ENCODE measurements around the gene NDUFB3. TPM values are rescaled to one million over a fixed set of nuclear protein-coding genes. Genes with fewer than 3 reads are reported as not detected.
A peak's percentile ranks its signal among the peaks of the same experiment; 100 is the strongest.
"Not testable (repeated sequence)": the region's sequence is repeated elsewhere in the genome, so short reads cannot be mapped to it uniquely, and the experiment has no call there.

Gene NDUFB3
- 100 to 1,000 TPM; 100 to 145 (median 134) TPM for total RNA-seq
- long read RNA-seq, donor 1, transcript NDUFB3-201 (3 exons, 755 nt), result major isoform, 43 of 46 reads
- long read RNA-seq, donor 1, partial matches to known transcripts, result 0 of 46 reads
- long read RNA-seq, donor 1, other reads (novel, unspliced or antisense), result 3 of 46 reads
- long read RNA-seq, donor 2, transcript NDUFB3-201 (3 exons, 755 nt), result major isoform, 73 of 87 reads
- long read RNA-seq, donor 2, partial matches to known transcripts, result 7 of 87 reads
- long read RNA-seq, donor 2, other reads (novel, unspliced or antisense), result 1 of 87 reads

- DNase-seq (peak; percentile 94 to 95 (median 95)), ATAC-seq (peak; percentile 99)
- Histone ChIP-seq H3K9me3 (no peaks in the 10 kb centered on the region), H3K4me3 (peak within 1 kb of the TSS; percentile 86), H3K36me3 (ENCODE audit: low read depth) (no peaks in the 10 kb centered on the region), H3K4me1 (ENCODE audit: low read depth) (peaks cover 26% of the 10 kb centered on the region)
- TF ChIP-seq CTCF (IDR thresholded peaks at IDR 0.05), result no peak
- intact Hi-C loops (cut with DNase I, micrococcal nuclease), result no loop called here
Observed at GRCh38 chr2:201071479-201072200, at the start of gene NDUFB3, which contains the start of gene HYCC2. Gene NDUFB3 (plus strand): TSS chr2:201072001. CDS start chr2:201078883, 6,882 bp downstream. Gene HYCC2 (minus strand): TSS chr2:201071671. CDS start chr2:201024009, 47,662 bp downstream.

GRCh38 chr2:201024518-201024917, 47.3 kb upstream of the NDUFB3 start:
- ATAC-seq (peak; percentile 71), DNase-seq (no peak)
- no peak overlapping the region for H3K4me3 ChIP-seq
- peaks cover 29% of the 10 kb centered on the region for H3K4me1 ChIP-seq (ENCODE audit: low read depth)
- no peaks in the 10 kb centered on the region for H3K36me3 ChIP-seq (ENCODE audit: low read depth)
- TF ChIP-seq CTCF (IDR thresholded peaks at IDR 0.05), result no peak
- no peaks in the 10 kb centered on the region for H3K9me3 ChIP-seq
- intact Hi-C loops (cut with DNase I, micrococcal nuclease), result no loop called here

DNA sequence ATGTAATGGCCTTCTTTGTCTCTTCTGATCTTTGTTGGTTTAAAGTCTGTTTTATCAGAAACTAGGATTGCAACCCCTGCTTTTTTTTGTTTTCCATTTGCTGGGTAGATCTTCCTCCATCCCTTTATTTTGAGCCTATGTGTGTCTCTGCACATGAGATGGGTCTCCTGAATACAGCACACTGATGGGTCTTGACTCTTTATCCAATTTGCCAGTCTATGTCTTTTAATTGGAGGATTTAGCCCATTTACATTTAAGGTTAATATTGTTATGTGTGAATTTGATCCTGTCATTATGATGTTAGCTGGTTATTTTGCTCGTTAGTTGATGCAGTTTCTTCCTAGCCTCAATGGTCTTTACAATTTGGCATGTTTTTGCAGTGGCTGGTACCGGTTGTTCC, 37.4 kb upstream of the NDUFB3 start:
- H3K36me3 ChIP-seq (ENCODE audit: low read depth); DNase-seq; intact Hi-C loops (cut with DNase I, micrococcal nuclease); H3K4me1 ChIP-seq (ENCODE audit: low read depth); H3K4me3 ChIP-seq; ATAC-seq; H3K9me3 ChIP-seq: not testable (repeated sequence)

DNA sequence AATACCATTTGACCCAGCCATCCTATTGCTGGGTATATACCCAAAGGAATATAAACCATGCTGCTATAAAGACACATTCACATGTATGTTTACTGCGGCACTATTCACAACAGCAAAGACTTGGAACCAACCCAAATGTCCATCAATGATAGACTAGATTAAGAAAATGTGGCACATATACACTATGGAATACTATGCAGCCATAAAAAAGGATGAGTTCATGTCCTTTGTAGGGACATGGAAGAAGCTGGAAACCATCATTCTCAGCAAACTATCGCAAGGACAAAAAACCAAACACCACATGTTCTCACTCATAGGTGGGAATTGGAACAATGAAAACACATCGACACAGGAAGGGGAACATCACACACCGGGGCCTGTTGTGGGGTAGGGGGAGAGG, 33.4 kb upstream of the NDUFB3 start:
- DNase-seq; H3K4me1 ChIP-seq (ENCODE audit: low read depth); H3K4me3 ChIP-seq; H3K9me3 ChIP-seq; intact Hi-C loops (cut with DNase I, micrococcal nuclease); H3K36me3 ChIP-seq (ENCODE audit: low read depth); ATAC-seq: not testable (repeated sequence)

DNA sequence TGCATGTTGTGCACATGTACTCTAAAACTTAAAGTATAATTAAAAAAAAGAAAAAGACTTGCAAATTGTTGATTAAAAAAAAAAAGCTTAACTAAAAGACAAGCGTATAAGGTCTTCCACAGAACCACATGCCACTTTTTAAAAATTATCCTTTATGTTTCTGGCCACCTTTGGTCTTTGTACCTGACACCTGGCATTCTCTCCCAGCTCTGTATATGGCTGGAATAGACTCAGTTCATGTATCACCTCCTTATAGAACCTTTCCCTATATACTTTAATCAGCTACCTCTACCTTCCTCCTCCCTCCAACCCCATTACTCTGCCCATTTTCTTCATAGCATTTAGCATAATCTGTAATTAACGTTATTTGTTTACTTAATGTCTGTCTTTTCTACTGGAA, 32.9 kb upstream of the NDUFB3 start:
- no peaks in the 10 kb centered on the region for H3K4me1 ChIP-seq (ENCODE audit: low read depth)
- intact Hi-C loops (cut with DNase I, micrococcal nuclease), result no loop called here
- H3K9me3 ChIP-seq, result no peaks in the 10 kb centered on the region
- no peak for TF ChIP-seq CTCF (IDR thresholded peaks at IDR 0.05)
- H3K4me3 ChIP-seq, result no peak overlapping the region
- ATAC-seq (no peak), DNase-seq (no peak)
- H3K36me3 ChIP-seq (ENCODE audit: low read depth), result no peaks in the 10 kb centered on the region

DNA sequence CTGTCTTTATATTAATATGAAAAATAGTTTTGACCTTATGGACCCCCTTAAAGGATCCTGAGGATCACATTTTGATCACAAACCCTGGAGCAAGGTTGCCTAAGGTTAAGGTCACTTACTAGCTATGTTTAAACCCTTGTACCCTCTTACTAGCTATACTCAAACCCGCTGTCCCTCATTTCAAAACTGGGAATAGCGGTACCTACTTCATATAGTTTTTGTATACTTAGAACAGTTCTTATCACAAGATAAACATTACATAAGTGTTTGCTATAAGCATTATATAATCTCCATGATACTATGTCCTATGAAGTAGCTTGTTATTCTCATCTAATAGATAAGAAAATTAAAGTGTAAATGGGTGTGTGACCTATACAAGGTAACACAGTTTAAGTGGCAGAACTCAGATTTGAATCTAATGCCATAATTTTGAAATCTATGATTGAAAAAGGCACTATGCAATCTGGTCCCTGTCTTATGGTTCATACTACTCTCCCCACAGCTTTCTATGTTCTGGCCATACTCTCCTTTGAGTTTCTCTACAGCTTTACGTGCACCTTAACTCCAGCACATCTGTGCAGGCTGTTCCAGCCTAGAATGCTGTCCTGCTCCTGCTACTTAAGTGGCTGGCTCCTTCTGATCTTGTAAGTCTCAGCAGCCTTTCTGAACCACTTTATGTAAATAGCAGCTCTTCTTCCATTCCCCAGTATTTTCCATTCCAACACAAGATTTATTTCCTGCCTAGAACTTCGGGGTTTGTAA, 30.8 kb upstream of the NDUFB3 start:
- Histone ChIP-seq H3K4me1 (ENCODE audit: low read depth) (no peaks in the 10 kb centered on the region), H3K4me3 (no peak overlapping the region), H3K9me3 (no peaks in the 10 kb centered on the region), H3K36me3 (ENCODE audit: low read depth) (no peaks in the 10 kb centered on the region)
- DNase-seq (no peak), ATAC-seq (no peak)
- intact Hi-C loops (cut with DNase I, micrococcal nuclease), result no loop called here
- TF ChIP-seq CTCF (IDR thresholded peaks at IDR 0.05), result no peak

DNA sequence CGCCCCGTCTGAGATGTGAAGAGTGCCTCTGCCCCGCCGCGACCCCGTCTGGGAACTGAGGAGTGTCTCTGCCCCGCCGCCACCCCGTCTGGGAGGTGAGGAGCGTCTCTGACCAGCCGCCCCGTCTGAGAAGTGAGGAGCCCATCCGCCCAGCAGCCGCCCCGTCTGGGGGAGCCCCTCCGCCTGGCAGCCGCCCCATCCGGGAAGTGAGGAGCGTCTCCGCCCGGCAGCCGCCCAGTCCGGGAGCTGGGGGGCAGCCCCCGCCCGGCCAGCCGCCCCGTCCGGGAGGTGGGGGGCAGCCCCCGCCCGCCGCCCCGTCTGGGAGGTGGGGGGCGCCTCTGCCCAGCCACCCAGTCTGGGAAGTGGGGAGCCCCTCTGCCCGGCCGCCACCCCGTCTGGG, 29.4 kb upstream of the NDUFB3 start:
- H3K4me1 ChIP-seq (ENCODE audit: low read depth); intact Hi-C loops (cut with DNase I, micrococcal nuclease); DNase-seq; H3K4me3 ChIP-seq; H3K36me3 ChIP-seq (ENCODE audit: low read depth); H3K9me3 ChIP-seq; ATAC-seq: not testable (repeated sequence)

GRCh38 chr2:201043050-201043449, 28.8 kb upstream of the NDUFB3 start:
- DNase-seq; H3K9me3 ChIP-seq; intact Hi-C loops (cut with DNase I, micrococcal nuclease); H3K4me1 ChIP-seq (ENCODE audit: low read depth); ATAC-seq; H3K36me3 ChIP-seq (ENCODE audit: low read depth); H3K4me3 ChIP-seq: not testable (repeated sequence)
